Neural crest cell (in vitro differentiated cells): ENCODE data around the gene INMT. TPM values are rescaled to one million over a fixed set of nuclear protein-coding genes. Genes with fewer than 3 reads are reported as not detected.
A peak's percentile ranks its signal among the peaks of the same experiment; 100 is the strongest.

Source experiments
- DNase-seq: peaks from one replicate; pipeline ENCODE4 v3.0.0; 2021; ENCODE audit warnings: low read depth, mixed read lengths, low spot score
- H3K27ac Mint-ChIP-seq: one replicate; pipeline ENCODE4 v1.8.0; 2021; ENCODE audit warnings: mild to moderate bottlenecking, mixed read lengths; ENCODE audit not compliant: unreplicated experiment
- H3K27me3 Mint-ChIP-seq: 2 replicates; pipeline ENCODE4 v1.8.0; 2021; ENCODE audit warnings: low read depth, mild to moderate bottlenecking, mixed read lengths
- H3K36me3 Mint-ChIP-seq: 2 replicates; pipeline ENCODE4 v1.8.0; 2021; ENCODE audit warnings: low read depth, mild to moderate bottlenecking, mixed read lengths
- H3K4me1 Mint-ChIP-seq: 2 replicates; pipeline ENCODE4 v1.8.0; 2021; ENCODE audit warnings: mixed read lengths
- H3K4me3 Mint-ChIP-seq: one replicate; pipeline ENCODE4 v1.8.0; 2021; ENCODE audit warnings: mild to moderate bottlenecking, mixed read lengths
- H3K9me3 Mint-ChIP-seq: 2 replicates; pipeline ENCODE4 v1.8.0; 2021; ENCODE audit warnings: mixed read lengths
- total RNA-seq: library from RNA; stranded (reverse); gene quantifications from 2 replicates; pipeline ENCODE4 v1.2.1, GENCODE V29; 2021
- TF ChIP-seq, protein P1 (sequence below): fragments of 200-600 bp; sonication (generic); conservative IDR thresholded peaks from 2 replicates; pipeline ENCODE4 v1.5.0; 2021; ENCODE audit warnings: antibody characterized with exemption, mild to moderate bottlenecking

Gene INMT
- total RNA-seq, 1 donor from 2014 or later = 0.77 TPM

DNA sequence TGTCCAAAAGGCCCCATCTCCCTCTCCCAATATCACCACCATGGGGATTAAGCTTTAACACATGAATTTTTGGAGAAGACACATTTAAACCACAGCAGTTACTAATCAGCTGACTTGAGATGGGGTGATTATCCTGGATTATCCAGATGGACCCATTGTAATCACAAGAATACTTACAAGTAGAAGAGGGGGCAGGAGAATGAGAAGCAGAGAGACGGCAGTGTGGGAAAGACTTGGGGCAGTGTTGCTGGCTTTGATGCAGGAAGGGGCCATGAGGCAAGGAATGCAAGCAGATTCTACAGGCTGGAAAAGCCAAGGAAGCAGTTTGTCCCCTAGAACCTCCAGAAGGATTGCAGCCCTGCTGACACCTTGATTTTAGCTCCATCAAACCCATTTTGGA lies 30.7 kb upstream of the INMT start:
- H3K27ac Mint-ChIP-seq = no peak overlapping the region
- H3K36me3 Mint-ChIP-seq = peaks cover 18% of the 10 kb centered on the region
- TF ChIP-seq, protein P1, sequence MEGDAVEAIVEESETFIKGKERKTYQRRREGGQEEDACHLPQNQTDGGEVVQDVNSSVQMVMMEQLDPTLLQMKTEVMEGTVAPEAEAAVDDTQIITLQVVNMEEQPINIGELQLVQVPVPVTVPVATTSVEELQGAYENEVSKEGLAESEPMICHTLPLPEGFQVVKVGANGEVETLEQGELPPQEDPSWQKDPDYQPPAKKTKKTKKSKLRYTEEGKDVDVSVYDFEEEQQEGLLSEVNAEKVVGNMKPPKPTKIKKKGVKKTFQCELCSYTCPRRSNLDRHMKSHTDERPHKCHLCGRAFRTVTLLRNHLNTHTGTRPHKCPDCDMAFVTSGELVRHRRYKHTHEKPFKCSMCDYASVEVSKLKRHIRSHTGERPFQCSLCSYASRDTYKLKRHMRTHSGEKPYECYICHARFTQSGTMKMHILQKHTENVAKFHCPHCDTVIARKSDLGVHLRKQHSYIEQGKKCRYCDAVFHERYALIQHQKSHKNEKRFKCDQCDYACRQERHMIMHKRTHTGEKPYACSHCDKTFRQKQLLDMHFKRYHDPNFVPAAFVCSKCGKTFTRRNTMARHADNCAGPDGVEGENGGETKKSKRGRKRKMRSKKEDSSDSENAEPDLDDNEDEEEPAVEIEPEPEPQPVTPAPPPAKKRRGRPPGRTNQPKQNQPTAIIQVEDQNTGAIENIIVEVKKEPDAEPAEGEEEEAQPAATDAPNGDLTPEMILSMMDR = no peak
- peaks cover 23% of the 10 kb centered on the region for H3K9me3 Mint-ChIP-seq
- no peak overlapping the region for H3K4me3 Mint-ChIP-seq
- no peak for DNase-seq
- H3K4me1 Mint-ChIP-seq = no peaks in the 10 kb centered on the region
- H3K27me3 Mint-ChIP-seq = peaks cover 6% of the 10 kb centered on the region

DNA sequence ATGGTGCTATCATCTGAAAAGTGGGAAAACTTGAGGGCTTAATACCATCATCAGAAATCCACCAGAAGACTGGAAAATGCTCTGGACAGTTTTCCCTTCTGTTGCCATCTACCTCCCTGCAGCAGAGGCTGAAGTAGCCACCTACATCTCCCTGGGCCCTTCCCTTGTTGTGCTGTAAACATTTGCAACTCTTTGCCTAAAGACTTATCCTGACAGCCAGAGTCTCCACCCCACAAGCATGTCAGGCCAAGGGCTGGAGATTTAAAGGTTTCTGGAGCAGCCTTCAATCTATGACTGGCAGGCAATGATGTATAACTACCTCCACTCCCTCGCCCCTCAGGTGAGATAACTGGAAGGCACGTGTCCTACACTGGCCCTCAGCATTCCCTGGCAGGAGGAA lies 29.7 kb upstream of the INMT start:
- H3K27me3 Mint-ChIP-seq = peaks cover 6% of the 10 kb centered on the region

DNA sequence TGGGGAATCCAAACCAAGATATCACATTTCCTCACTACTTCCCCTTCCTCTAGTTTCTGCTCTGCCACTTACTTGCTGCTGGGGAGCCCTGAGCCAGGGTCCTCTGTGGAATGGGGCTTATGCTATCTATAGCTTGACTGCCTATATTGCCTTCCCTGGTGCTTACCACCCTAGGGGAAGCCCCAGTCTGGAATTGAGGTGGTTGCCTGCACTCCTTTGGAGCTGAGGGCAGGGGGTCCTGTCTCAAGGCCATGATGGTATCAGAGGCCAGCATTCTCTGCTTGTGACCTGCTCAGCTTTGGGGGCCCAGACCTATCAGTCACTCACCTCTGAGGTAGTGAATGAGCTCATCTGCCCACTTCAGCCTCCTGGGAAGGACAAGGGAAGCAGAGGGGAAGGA lies 29.3 kb upstream of the INMT start:
- peak overlapping the region; percentile 68 for H3K27ac Mint-ChIP-seq
- TF ChIP-seq, protein P1 = no peak
- H3K27me3 Mint-ChIP-seq = peaks cover 6% of the 10 kb centered on the region
- no peak overlapping the region for H3K4me3 Mint-ChIP-seq
- no peak for DNase-seq
- H3K36me3 Mint-ChIP-seq = peaks cover 14% of the 10 kb centered on the region
- peaks cover 17% of the 10 kb centered on the region for H3K9me3 Mint-ChIP-seq
- H3K4me1 Mint-ChIP-seq = no peaks in the 10 kb centered on the region

More for the DNA sequence above, 29.7 kb upstream of the INMT start:
- Mint-ChIP-seq H3K27ac (no peak overlapping the region), H3K9me3 (peaks cover 19% of the 10 kb centered on the region), H3K4me1 (no peaks in the 10 kb centered on the region), H3K4me3 (no peak overlapping the region), H3K36me3 (peaks cover 14% of the 10 kb centered on the region)
- DNase-seq = no peak
- TF ChIP-seq, protein P1 = no peak

DNA sequence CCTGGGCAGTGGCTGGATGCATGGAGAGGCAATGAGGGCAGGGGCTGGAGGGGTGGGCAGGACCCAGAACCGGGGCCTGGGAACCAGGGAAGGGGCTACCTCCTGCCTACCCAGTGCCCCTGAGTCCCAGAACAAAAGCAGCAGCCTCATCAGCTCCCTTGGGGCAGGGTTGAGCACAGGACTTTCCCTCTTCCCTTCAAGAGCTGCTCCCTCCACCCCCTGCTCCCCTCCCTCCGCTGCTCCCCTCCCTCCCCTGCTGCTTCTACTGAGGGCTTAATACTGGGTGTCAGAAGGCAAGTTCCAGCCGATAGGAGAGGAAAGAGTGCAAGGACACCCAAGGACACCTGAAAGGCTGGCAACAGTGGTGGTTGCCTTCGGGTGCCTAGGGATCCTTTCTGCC lies 28.2 kb upstream of the INMT start:
- no peaks in the 10 kb centered on the region for H3K4me1 Mint-ChIP-seq
- H3K36me3 Mint-ChIP-seq = peaks cover 7% of the 10 kb centered on the region
- no peak overlapping the region for H3K27ac Mint-ChIP-seq
- peaks cover 7% of the 10 kb centered on the region for H3K9me3 Mint-ChIP-seq
- no peak for DNase-seq
- H3K4me3 Mint-ChIP-seq = no peak overlapping the region
- TF ChIP-seq, protein P1 = no peak
- H3K27me3 Mint-ChIP-seq = peaks cover 2% of the 10 kb centered on the region

DNA sequence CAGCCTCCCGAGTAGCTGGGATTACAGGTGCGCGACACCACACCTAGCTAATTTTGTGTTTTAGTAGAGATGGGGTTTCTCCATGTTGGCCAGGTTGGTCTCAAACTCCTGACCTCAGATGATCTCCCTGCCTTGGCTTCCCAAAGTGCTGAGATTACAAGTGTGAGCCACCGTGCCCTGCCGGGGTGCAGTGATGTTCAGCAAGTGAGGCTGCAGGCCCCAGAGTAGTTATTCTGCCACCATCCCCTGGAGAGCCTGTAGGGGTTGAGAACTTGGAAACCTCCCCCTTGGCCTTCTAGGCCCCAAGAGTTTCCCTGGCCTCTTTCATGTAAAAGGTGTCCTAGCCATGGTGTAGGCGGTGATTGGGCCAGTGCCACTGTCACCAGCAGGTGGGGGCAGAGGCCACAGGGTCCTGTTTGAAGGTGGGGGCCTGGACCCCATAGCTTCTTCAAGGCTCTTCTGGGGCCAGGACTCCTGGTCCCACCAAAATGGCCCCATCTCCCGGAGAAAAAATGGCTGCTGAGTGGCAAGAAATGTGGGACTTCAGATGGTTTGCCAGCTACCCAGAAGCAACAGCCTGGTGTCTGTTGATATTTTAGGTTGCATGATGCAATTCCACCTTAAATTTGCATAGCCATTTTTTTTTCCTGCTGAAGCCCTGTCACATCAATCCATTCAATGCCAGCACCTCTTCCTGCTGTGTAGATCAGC lies 25.5 kb upstream of the INMT start:
- DNase-seq = no peak
- Mint-ChIP-seq H3K9me3 (no peaks in the 10 kb centered on the region), H3K27ac (no peak overlapping the region), H3K4me1 (no peaks in the 10 kb centered on the region), H3K36me3 (no peaks in the 10 kb centered on the region), H3K4me3 (no peak overlapping the region), H3K27me3 (peaks cover 2% of the 10 kb centered on the region)
- TF ChIP-seq, protein P1 = no peak
